Gastroesophageal sphincter (tissue), 3 donors: ENCODE measurements around the gene MYO7A.

Experiments
- CTCF ChIP-seq, 4 experiments: fragments of 200-600 bp in 2 of 4; fragments of 450-650 bp in 2 of 4; sonication (generic) in 1 of 4; IDR thresholded peaks; one replicate each; pipeline ENCODE4 v1.5.1; 2017 to 2019; ENCODE audit warnings: antibody characterized with exemption in 4 of 4, mild to moderate bottlenecking in 2 of 4, moderate library complexity in 2 of 4
- POLR2A ChIP-seq, 2 donors: fragments of 450-650 bp; IDR thresholded peaks; one replicate each; pipeline ENCODE4 v1.6.1; 2017; ENCODE audit warnings: antibody characterized with exemption in 2 of 2, mild to moderate bottlenecking in 2 of 2, moderate library complexity in 1 of 2

DNA sequence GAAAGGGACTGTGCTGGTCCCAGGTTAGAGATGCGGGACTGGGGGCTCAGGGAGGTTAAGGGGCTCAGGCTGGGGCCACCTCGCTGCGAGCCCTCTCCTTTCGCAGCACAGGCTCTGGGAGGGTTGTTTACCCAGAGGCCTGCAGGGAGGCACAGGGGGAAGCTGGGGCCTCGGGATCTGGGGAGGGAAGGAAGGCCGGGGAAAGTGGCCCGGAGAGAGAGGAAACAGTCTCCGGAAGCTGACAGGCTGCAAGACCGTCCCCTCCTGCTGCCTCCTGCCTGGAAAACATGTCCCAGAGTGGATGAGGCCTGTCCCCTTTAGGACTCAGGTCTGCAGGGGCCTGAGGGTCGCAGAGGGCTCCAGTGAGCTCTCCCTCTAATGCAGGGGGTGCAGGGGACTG, 45.4 kb downstream of the MYO7A start:
- TF ChIP-seq CTCF (IDR thresholded peaks at IDR 0.05), result no peak
- no peak for TF ChIP-seq POLR2A (IDR thresholded peaks at IDR 0.05)
